Umbilical cord (tissue), 2 donors: ENCODE results near the gene KRTAP1-1. TPM values are rescaled to one million over a fixed set of nuclear protein-coding genes. Genes with fewer than 3 reads are reported as not detected.
"Not testable (repeated sequence)": the region's sequence is repeated elsewhere in the genome, so short reads cannot be mapped to it uniquely, and the experiment has no call there.

Source experiments
- DNase-seq: peaks from one replicate; pipeline ENCODE4 v3.0.0-alpha.2; 2015; ENCODE audit warnings: low spot score
- total RNA-seq: library from RNA; depleted of rRNA; stranded (reverse); fragments of >200 nt; gene quantifications from one replicate; pipeline ENCODE4 v1.2.3, GENCODE V29; 2014; ENCODE audit warnings: low replicate concordance; ENCODE audit not compliant: insufficient read depth

The KRTAP1-1 gene
- total RNA-seq, 1 donor from 2014 or later = not detected

GRCh38 chr17:41012326-41013120 is 28.7 kb downstream of the KRTAP1-1 start:
- no peak for DNase-seq

DNA sequence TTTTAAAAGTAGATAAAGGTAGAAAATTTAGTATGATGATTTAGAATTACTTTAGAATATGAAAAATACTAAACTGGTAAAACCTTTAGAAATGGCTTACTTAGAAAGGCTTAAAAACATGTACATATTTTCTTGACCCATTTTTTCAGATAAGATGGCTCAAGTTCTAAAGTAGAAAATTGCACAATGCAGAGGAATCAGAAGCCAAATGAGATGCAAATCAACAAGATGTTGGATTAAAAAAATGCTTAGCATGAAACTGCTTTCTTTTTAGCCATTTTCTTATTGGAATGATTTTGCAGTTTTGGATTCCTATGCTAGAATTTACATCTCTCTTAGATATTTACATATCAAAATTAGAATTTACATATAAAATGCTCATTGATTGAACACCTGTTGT is 30.8 kb downstream of the KRTAP1-1 start:
- no peak for DNase-seq

- no peak for DNase-seq
Observed at GRCh38 chr17:41009936-41010335, 31.3 kb downstream of the KRTAP1-1 start.

DNA sequence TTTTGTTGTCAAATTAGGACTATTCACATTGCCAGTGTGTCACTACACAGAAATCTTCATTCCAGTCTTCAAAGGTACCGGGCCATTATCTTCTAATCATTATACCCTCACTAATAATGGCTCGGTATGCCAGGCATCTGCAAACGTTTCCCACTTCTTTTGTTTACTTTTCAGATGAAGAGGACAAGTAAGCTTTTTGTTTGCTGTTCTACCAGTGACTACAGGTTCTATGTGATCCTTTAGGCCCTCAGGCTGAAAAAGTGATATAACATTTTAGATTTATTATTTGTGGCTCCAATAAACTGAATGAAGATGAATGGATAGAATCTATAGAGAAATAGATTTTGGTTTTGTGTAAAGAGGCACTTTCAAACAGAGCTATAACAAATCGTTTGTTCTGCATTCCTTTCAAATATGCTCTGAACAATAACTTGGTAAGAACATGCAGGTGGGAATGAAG is 31.9 kb downstream of the KRTAP1-1 start:
- no peak for DNase-seq

DNA sequence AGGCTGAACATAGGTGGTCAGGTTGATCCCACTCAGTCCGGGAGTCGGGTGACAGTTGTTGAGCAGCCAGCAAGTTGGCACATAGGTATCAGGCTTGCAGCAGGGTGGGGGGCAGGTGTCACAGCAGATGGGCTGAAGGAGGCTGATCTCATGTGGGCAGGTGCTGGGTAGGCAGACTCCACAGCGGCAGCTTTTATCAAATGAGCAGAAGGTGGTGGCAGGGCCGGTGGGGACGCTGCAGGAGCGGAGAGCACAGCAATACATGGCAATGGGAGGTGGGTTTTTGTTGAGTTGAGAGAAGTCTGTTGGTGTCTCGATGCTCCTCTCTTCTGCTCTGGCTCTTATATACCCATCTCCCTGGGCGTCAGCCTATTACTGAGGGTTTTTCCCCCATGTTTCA is 32.4 kb downstream of the KRTAP1-1 start, which contains the start of gene KRTAP3-1:
Gene KRTAP3-1, minus strand, starts transcription at position 318 of the 400 bp plus-strand sequence. Its CDS starts 54 bp downstream, at position 264.
- DNase-seq = no peak

DNA sequence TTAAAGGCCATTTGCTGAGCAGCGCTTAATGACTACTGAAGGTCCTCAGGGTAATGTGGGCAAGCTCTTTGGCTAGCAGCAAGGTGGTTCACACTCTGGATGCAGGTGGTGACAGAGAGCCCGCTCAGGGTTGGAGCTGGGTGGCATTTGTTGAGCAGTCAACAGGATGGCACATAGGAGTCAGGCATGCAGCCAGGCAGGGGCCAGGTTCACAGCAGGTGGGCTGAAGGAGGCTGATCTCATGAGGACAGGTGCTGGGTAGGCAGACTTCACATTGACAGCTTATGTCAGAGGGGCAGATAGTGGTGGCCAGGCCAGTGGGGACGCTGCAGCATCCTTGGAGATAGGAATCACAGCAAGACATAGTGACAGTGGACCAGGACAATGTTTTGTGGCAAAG is 36.9 kb downstream of the KRTAP1-1 start:
- DNase-seq = no peak

GRCh38 chr17:41003926-41004325 is 37.3 kb downstream of the KRTAP1-1 start:
- no peak for DNase-seq

- DNase-seq = peak; percentile 48
Observed at GRCh38 chr17:41002814-41003213, 38.4 kb downstream of the KRTAP1-1 start.

GRCh38 chr17:41001795-41002194 is 39.5 kb downstream of the KRTAP1-1 start:
- no peak for DNase-seq

GRCh38 chr17:40999563-40999962 is 41.7 kb downstream of the KRTAP1-1 start, which contains the start of gene KRTAP3-2:
Gene KRTAP3-2, minus strand, starts transcription at chr17:40999906. Its CDS starts 53 bp downstream, at chr17:40999853.
- not testable (repeated sequence) for DNase-seq

DNA sequence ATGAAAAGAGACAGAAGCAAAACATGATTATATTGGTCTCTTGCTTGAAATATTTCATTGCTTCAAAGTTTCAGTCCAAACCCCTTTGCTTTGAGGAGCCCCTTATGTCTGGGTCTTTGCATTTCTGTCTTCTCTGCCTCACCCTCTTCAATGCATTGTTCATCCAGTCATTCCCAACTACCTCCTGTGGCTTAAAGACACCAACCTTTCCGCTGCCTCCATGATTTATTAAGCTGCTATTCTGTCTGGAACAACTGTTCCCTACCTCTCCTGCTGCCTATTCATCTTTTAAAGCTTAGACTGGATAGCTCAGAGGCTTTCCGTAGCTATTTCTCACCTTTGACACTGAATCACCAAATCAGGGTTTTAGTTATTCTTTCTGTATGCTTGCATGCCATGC is 43.9 kb downstream of the KRTAP1-1 start:
- no peak for DNase-seq

DNA sequence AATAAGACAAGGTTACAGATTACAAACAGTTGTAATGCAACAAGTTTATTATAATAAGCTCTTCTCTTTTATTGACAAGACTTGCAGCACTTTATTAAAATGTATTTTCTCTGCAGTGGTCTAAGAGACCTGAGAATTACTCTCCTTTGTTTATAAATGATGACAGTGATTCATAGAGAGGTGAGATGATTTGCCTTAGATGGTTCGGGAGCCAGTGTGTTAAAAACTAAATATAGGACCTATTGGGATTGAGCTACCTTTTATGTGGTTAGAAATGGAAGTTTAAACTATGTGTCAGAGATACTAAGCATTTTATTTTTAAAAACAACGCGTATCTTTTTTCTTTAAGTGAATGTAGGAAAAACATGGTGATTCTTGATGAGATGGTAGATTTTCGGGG is 44.4 kb downstream of the KRTAP1-1 start:
- no peak for DNase-seq

- no peak for DNase-seq
Observed at GRCh38 chr17:40995116-40995515, 46.1 kb downstream of the KRTAP1-1 start.

DNA sequence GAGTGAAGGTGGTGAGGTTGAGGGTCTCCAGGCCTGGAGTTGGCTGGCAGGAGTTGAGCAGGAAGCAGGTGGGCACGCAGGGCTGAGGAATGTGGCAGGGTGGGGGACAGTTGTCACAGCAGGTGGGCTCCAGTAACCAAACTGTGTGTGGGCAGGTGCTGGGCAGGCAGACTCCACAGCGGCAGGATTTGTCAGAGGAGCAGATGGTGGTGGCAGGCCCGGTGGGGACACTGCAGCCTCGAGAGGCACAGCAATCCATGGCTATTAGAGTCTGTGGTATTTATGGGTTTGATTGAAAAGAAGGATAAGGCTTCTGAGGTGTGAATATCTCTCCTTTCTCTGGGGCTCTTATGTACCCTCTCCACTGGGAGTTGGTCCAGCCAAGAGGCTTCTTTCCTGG is 47.4 kb downstream of the KRTAP1-1 start, which contains the start of gene KRTAP3-3:
Gene KRTAP3-3, minus strand, starts transcription at position 326 of the 400 bp plus-strand sequence. Its CDS starts 67 bp downstream, at position 259.
- no peak for DNase-seq

DNA sequence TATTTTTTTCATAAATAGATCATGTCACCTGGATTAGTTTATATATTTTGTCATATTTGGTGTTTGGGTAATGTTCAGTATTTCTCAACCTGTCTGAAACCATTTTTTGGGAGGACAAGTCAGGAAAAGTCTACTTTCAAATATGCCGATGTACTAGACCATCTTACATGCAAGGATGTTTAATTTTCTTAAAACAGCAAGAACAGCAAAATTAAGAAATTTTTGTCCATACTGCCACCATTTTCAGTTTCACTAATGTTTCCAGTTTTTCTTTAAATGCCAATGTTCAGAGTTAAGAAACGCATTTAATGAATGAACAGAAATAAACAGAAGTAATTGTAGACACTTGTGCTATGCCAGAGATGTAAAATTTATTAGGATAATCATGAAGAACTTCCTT is 48.2 kb downstream of the KRTAP1-1 start:
- no peak for DNase-seq

DNA sequence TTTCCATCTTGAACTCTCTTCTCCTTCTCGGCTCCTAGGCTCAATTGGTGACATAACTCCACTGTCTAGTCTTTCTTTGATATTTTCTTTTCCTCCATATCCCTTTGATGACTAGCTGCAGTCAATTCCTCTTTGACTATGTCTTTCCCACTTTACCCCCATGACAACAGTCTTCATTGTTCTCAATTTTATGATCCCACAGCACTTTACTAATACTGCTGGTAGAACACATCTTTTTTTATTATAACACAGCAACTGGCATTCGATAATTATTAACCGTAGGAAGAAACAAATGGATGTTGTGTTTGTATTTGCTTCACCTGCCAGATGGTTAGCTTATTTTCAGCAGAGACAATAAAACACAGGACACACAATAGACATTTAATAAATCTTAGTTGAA is 48.6 kb downstream of the KRTAP1-1 start:
- DNase-seq = no peak

Other genes with a start within 250 kb of the KRTAP1-1 start
- 3.6 TPM for gene KRT28, start 241.5 kb downstream of the KRTAP1-1 start, total RNA-seq
- 45.7 TPM for gene KRT10, start 218.8 kb downstream of the KRTAP1-1 start, total RNA-seq
- 4.6 TPM for gene KRT12, start 174.2 kb downstream of the KRTAP1-1 start, total RNA-seq
- gene KRT20, start 156.2 kb downstream of the KRTAP1-1 start, total RNA-seq = 3.4 TPM
- 24.3 TPM for gene KRT23, start 103.8 kb downstream of the KRTAP1-1 start, total RNA-seq
- gene KRT39, start 74.5 kb downstream of the KRTAP1-1 start, total RNA-seq = 2.4 TPM
- not detected for gene KRT40, start 57.1 kb downstream of the KRTAP1-1 start, total RNA-seq
- gene KRTAP3-3, start 47.3 kb downstream of the KRTAP1-1 start, total RNA-seq = not detected
- 31.1 TPM for gene KRTAP3-2, start 41.5 kb downstream of the KRTAP1-1 start, total RNA-seq
- gene KRTAP3-1, start 32.3 kb downstream of the KRTAP1-1 start, total RNA-seq = not detected
- gene KRTAP1-5, start 14.2 kb downstream of the KRTAP1-1 start, total RNA-seq = not detected
- gene KRTAP1-4, start 11.3 kb downstream of the KRTAP1-1 start, total RNA-seq = not detected
- not detected for gene KRTAP1-3, start 6.6 kb downstream of the KRTAP1-1 start, total RNA-seq
- not detected for gene KRTAP2-1, start 5.9 kb upstream of the KRTAP1-1 start, total RNA-seq
- gene KRTAP2-2, start 13.8 kb upstream of the KRTAP1-1 start, total RNA-seq = 8.4 TPM
- 20.5 TPM for gene KRTAP2-3, start 18.7 kb upstream of the KRTAP1-1 start, total RNA-seq
- gene KRTAP2-4, start 24.4 kb upstream of the KRTAP1-1 start, total RNA-seq = not detected
- not detected for gene KRTAP4-7, start 42.7 kb upstream of the KRTAP1-1 start, total RNA-seq
- not detected for gene KRTAP4-8, start 56.7 kb upstream of the KRTAP1-1 start, total RNA-seq
- not detected for gene KRTAP4-16, start 60.8 kb upstream of the KRTAP1-1 start, total RNA-seq
- not detected for gene KRTAP4-9, start 63.9 kb upstream of the KRTAP1-1 start, total RNA-seq
- gene KRTAP4-11, start 76.9 kb upstream of the KRTAP1-1 start, total RNA-seq = 3.4 TPM
- gene KRTAP4-12, start 82.7 kb upstream of the KRTAP1-1 start, total RNA-seq = not detected
- gene KRTAP4-6, start 99.1 kb upstream of the KRTAP1-1 start, total RNA-seq = 1.2 TPM
- 5.5 TPM for gene KRTAP4-5, start 108.4 kb upstream of the KRTAP1-1 start, total RNA-seq
- gene KRTAP4-4, start 119.3 kb upstream of the KRTAP1-1 start, total RNA-seq = 2.6 TPM
- 1.4 TPM for gene KRTAP4-3, start 126.8 kb upstream of the KRTAP1-1 start, total RNA-seq
- gene KRTAP4-2, start 136.8 kb upstream of the KRTAP1-1 start, total RNA-seq = not detected
- gene KRTAP4-1, start 143.5 kb upstream of the KRTAP1-1 start, total RNA-seq = 1.9 TPM
- gene KRTAP9-1, start 148.4 kb upstream of the KRTAP1-1 start, total RNA-seq = 1.4 TPM
- gene KRTAP9-2, start 185.2 kb upstream of the KRTAP1-1 start, total RNA-seq = not detected
- gene KRTAP9-3, start 191.0 kb upstream of the KRTAP1-1 start, total RNA-seq = not detected
- gene KRTAP9-8, start 196.5 kb upstream of the KRTAP1-1 start, total RNA-seq = not detected
- 1.2 TPM for gene KRTAP9-4, start 208.2 kb upstream of the KRTAP1-1 start, total RNA-seq
- not detected for gene KRTAP9-9, start 213.9 kb upstream of the KRTAP1-1 start, total RNA-seq
- gene KRTAP9-6, start 223.9 kb upstream of the KRTAP1-1 start, total RNA-seq = not detected
- not detected for gene KRTAP9-7, start 234.2 kb upstream of the KRTAP1-1 start, total RNA-seq